Measurements from ENCODE around the gene KDM4E. TPM values are rescaled to one million over a fixed set of nuclear protein-coding genes. Genes with fewer than 3 reads are reported as not detected.
"Not testable (repeated sequence)": the region's sequence is repeated elsewhere in the genome, so short reads cannot be mapped to it uniquely, and the experiment has no call there.

Gene KDM4E
- total RNA-seq, 4 donors from 2014 or later: not detected

DNA sequence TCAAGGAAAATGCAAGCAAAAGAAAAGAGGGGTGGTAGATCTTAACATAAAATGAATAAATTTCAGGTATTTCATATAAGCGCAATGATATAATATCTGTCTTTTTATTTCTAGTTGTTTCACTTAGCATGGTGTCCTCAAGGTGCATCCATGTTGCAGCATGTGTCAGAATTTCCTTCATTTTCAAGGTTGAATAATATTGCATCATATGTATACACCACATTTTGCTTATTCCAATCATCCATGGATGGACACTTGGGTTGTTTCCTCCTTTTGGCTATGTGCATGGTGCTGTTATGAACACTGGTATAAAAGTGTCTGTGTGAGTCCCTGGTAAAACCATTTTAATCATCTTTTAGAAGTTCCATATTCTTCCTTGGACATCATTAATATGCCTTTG lies 17.2 kb downstream of the KDM4E start:
- TF ChIP-seq, protein P1, sequence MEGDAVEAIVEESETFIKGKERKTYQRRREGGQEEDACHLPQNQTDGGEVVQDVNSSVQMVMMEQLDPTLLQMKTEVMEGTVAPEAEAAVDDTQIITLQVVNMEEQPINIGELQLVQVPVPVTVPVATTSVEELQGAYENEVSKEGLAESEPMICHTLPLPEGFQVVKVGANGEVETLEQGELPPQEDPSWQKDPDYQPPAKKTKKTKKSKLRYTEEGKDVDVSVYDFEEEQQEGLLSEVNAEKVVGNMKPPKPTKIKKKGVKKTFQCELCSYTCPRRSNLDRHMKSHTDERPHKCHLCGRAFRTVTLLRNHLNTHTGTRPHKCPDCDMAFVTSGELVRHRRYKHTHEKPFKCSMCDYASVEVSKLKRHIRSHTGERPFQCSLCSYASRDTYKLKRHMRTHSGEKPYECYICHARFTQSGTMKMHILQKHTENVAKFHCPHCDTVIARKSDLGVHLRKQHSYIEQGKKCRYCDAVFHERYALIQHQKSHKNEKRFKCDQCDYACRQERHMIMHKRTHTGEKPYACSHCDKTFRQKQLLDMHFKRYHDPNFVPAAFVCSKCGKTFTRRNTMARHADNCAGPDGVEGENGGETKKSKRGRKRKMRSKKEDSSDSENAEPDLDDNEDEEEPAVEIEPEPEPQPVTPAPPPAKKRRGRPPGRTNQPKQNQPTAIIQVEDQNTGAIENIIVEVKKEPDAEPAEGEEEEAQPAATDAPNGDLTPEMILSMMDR (IDR thresholded peaks at IDR 0.05): no peak
- TF ChIP-seq POLR2A (IDR thresholded peaks at IDR 0.05): no peak
- H3K4me3 ChIP-seq (ENCODE audit: low read depth, poor library complexity, severe bottlenecking): no peak overlapping the region
- DNase-seq (ENCODE audit: low spot score in 2 of 2): no peak
- intact Hi-C loops (cut with DNase I; ENCODE audit: low total_unique reads): no loop called here
- WGBS, 2 donors: 98 to 100% methylated on average over 1 of the region's 1 CpG

DNA sequence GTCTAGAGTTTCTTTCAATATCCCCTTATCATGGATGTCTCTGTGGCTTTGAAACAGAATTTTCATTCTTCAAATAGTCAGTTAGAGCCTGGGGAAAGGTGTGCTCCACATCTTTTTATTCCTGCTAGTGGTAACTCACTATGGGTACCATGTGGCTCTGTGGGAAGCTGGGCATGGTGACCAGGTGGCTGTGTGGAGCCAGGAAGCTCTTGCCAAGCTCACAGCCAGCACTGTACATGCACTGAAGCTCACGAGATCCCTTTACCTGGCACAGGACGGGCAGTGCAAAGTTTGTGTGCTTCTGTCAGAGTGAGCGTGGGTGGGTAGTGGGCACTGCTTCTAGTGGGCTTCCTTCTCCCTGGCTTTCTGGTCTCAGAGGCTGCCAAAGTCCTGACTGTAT lies 17.8 kb downstream of the KDM4E start:
- no peak overlapping the region for H3K4me3 ChIP-seq (ENCODE audit: low read depth, poor library complexity, severe bottlenecking)
- intact Hi-C loops (cut with DNase I; ENCODE audit: low total_unique reads): no loop called here
- TF ChIP-seq, protein P1 (IDR thresholded peaks at IDR 0.05): no peak
- TF ChIP-seq POLR2A (IDR thresholded peaks at IDR 0.05): no peak
- DNase-seq (ENCODE audit: low spot score in 2 of 2): no peak
- 87 to 90% methylated on average over 3 of the region's 3 CpGs for WGBS, 2 donors

DNA sequence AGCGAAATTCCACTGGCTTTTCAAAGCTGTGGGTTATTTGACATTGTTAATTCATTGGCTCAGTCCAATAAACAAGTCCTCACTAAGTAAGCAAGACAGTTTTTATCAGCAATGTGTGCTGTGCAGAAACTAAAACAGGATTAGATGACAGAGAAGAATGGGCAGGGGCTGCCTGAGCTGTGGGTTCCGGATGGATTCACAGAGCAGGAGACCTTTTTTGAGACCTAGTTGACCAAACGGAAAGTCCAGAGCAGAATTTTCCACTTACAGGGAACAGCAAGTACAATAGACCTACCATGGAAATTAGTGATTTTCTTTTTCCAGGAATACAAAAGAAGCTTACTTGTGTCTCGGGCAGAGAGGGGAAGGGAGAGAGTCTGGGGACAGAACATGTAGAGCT lies 19.0 kb downstream of the KDM4E start:
- TF ChIP-seq, protein P1 (IDR thresholded peaks at IDR 0.05): no peak
- no peak for TF ChIP-seq POLR2A (IDR thresholded peaks at IDR 0.05)
- no peak overlapping the region for H3K4me3 ChIP-seq (ENCODE audit: low read depth, poor library complexity, severe bottlenecking)
- WGBS, 2 donors: 82 to 86% methylated on average over 4 of the region's 4 CpGs
- no peak for DNase-seq (ENCODE audit: low spot score in 2 of 2)
- intact Hi-C loops (cut with DNase I; ENCODE audit: low total_unique reads): no loop called here

DNA sequence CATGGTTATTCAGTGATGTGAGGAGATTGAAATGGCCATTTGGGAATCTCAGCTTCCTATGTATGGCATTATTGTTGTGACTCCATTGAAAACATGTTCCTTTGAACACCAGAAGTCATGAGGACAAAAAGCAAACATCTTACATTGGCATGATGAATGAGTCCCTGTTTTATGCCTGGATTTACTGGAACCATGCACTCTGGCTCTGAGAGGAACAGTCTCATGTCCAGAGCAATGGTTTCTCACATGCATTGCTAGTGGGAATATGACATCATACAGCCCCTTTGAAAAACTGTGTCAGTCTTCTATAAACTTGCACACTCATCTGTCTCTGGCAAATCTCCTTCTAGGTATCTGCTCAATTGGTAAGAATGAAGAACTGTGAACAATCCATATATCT lies 20.8 kb downstream of the KDM4E start:
- DNase-seq (ENCODE audit: low spot score in 2 of 2): no peak
- no peak overlapping the region for H3K4me3 ChIP-seq (ENCODE audit: low read depth, poor library complexity, severe bottlenecking)
- TF ChIP-seq, protein P1 (IDR thresholded peaks at IDR 0.05): no peak
- TF ChIP-seq POLR2A (IDR thresholded peaks at IDR 0.05): no peak
- intact Hi-C loops (cut with DNase I; ENCODE audit: low total_unique reads): no loop called here

DNA sequence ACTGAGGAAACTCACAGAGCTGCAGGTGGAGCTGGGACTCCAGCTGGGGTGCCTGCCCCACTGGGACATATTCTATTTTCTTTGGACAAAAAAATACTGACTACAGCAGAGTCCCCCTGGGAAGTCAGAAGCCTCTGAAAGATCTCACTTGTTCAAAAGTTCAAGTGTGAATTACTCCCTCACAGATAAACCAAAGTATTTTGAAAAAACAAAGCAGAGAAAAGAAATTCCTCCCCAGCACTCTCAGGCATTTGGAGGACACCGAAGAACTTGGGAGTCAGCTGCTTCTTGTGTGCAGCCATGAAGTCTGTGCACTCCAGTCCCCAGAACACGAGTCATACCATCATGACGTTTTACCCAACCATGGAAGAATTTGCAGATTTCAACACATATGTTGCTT lies 24.1 kb downstream of the KDM4E start, which contains the start of gene KDM4F:
TSS of gene KDM4F (plus strand) at position 301 of the 400 bp plus-strand sequence.
- intact Hi-C loops (cut with DNase I; ENCODE audit: low total_unique reads); DNase-seq (ENCODE audit: low spot score in 2 of 2); H3K4me3 ChIP-seq (ENCODE audit: low read depth, poor library complexity, severe bottlenecking): not testable (repeated sequence)
- WGBS, 2 donors: 72 to 74% methylated on average over 3 of the region's 3 CpGs

DNA sequence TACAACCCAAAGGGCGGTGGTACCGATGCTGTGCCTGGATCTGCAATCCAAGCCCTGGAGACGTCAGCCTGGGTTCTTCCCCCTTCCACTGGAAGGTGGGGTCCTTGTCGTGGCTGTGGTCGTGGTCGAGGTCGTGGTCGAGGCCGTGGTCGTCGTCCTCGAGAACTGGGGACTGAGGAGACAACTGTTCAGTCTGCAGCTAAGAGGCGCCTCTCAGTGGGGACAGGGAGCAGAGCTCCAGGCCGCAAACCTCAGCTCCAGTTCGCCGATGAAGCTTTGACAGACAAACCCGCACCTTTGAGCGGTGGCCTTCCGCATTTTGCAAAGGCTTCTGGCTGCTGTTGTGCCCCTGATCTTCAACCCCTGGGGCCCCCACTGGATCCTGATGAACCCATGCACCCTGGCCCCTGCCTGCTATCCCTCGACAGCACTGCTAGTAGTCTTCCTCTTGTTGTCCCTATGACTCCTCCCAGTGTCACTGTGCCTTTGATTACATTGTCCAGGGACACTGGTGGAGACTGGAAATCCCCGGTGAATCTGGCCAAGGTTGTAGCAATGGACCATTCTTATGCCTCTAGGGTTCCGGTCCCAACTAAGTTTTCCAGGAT lies 25.6 kb downstream of the KDM4E start:
- no peak for DNase-seq (ENCODE audit: low spot score in 2 of 2)
- TF ChIP-seq, protein P1 (IDR thresholded peaks at IDR 0.05): no peak
- no peak for TF ChIP-seq POLR2A (IDR thresholded peaks at IDR 0.05)
- WGBS, 2 donors: 95 to 97% methylated on average over 15 to 20 of the region's 22 CpGs
- H3K4me3 ChIP-seq (ENCODE audit: low read depth, poor library complexity, severe bottlenecking): no peak overlapping the region
- intact Hi-C loops (cut with DNase I; ENCODE audit: low total_unique reads): no loop called here

Measured in lower leg skin (tissue), 4 donors.